ENCODE results near the gene KL. TPM values are rescaled to one million over a fixed set of nuclear protein-coding genes. Genes with fewer than 3 reads are reported as not detected.
A peak's percentile ranks its signal among the peaks of the same experiment; 100 is the strongest.

Gene KL
- total and polyA plus RNA-seq, 9 donors: 1.9 to 4.2 (median 2.5) TPM

DNA sequence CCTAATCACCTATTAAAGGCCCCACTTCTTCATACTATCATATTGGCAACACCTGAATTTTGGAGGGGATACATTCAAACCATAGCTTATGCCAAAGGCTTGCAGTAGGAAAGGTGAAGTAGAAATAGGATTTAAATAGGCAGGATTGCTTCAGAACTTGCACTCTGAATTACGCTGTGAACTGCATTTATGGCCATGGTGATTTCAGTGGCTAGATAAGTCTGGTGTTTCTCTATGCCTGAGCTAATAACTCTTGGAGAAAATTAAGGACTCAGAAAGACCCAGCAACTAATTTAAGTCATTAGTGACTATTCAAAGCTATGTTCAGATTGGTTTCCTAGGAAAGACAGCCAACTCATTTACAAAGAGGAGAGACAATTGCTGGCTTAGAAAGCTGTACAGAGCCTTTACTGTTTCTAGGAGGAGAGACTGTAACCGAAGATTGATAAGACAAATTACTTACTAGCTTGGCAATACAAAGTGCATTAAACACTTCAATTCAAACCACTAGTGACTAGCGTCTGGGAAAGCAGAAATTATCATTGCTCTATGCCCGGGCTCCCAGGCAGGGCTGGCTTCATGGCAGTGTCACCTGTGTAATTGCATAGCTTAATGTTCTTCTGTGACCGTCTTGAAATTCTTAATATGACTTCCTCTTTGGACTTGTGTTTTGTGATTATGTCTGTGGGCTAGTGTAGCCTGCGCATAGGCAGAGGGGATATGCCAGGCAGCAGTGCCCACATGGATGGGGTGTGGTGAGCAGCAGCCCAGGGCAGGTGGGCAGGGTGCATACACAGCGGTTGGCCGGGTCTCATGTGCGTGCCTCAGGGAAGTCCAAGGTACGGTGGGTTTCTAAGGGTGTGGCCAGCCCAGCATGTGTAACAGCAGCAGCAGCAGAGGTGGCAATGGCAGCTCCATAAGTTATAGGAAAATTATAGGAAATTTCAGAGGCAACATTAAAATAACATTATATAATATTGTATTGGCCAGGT is 60.1 kb downstream of the KL start:
- 92% methylated on average over 8 of the region's 10 CpGs for WGBS (ENCODE audit: insufficient coverage)
- Histone ChIP-seq H3K27ac (ENCODE audit: low read length) (no peak overlapping the region), H3K4me3 (ENCODE audit: low read length) (no peak overlapping the region), H3K36me3 (ENCODE audit: control insufficient read depth, insufficient read depth, low read length) (no peaks in the 10 kb centered on the region), H3K9me3 (replicated peaks; ENCODE audit: control insufficient read depth, low read depth, low read length) (no peaks in the 10 kb centered on the region), H3K27me3 (ENCODE audit: control insufficient read depth, insufficient read depth, low read length) (no peaks in the 10 kb centered on the region), H3K4me1 (ENCODE audit: control insufficient read depth, insufficient read depth, low read length) (no peaks in the 10 kb centered on the region)
- no peak for DNase-seq

DNA sequence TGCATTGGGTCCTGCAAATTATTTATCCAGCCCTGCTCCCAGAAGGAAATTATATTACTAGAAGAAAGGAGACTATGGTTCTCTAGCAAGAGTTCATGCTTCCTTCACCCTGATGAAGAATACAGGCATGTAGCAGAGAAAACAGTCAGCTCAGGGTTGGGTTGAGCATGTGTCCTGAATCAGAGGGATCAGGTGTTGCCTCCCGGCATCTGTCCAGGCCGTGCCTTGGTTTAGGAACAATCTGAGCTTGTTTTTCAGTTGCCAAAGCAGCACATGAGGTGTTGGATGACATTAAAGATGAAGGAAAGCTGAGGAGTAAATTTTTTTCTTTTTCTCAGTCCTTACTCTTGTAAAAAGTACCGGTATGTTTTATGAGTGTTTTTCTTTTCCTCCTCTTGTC is 62.0 kb downstream of the KL start:
- Histone ChIP-seq H3K27ac (ENCODE audit: low read length) (no peak overlapping the region), H3K36me3 (ENCODE audit: control insufficient read depth, insufficient read depth, low read length) (no peaks in the 10 kb centered on the region), H3K4me1 (ENCODE audit: control insufficient read depth, insufficient read depth, low read length) (no peaks in the 10 kb centered on the region), H3K27me3 (ENCODE audit: control insufficient read depth, insufficient read depth, low read length) (no peaks in the 10 kb centered on the region), H3K4me3 (ENCODE audit: low read length) (no peak overlapping the region), H3K9me3 (replicated peaks; ENCODE audit: control insufficient read depth, low read depth, low read length) (no peaks in the 10 kb centered on the region)
- DNase-seq: peak; percentile 68
- 67% methylated on average over 1 of the region's 3 CpGs for WGBS (ENCODE audit: insufficient coverage)

DNA sequence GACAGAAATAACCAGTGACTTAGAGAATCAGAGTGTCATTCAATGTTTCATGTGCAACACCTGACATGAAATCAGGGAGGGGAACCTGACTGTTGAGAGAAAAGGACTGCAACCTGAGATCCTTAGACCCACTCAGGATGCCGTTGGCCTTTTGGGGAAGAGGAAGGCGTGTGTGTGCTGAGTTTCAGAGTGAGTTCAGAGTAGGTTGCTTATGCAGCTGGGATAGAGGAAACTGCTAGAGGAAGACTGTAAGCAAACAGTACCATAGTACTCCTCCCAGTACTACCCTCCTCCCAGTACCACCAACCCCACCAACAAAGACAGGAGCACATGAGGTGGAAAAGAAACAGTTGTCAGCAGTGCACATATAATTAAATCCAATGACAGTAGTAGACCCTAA is 63.7 kb downstream of the KL start:
- Histone ChIP-seq H3K9me3 (replicated peaks; ENCODE audit: control insufficient read depth, low read depth, low read length) (no peaks in the 10 kb centered on the region), H3K27ac (ENCODE audit: low read length) (no peak overlapping the region), H3K27me3 (ENCODE audit: control insufficient read depth, insufficient read depth, low read length) (no peaks in the 10 kb centered on the region), H3K4me3 (ENCODE audit: low read length) (no peak overlapping the region), H3K4me1 (ENCODE audit: control insufficient read depth, insufficient read depth, low read length) (no peaks in the 10 kb centered on the region), H3K36me3 (ENCODE audit: control insufficient read depth, insufficient read depth, low read length) (no peaks in the 10 kb centered on the region)
- WGBS (ENCODE audit: insufficient coverage): no CpG with 5 or more reads among the region's 2 CpGs
- DNase-seq: peak; percentile 44

DNA sequence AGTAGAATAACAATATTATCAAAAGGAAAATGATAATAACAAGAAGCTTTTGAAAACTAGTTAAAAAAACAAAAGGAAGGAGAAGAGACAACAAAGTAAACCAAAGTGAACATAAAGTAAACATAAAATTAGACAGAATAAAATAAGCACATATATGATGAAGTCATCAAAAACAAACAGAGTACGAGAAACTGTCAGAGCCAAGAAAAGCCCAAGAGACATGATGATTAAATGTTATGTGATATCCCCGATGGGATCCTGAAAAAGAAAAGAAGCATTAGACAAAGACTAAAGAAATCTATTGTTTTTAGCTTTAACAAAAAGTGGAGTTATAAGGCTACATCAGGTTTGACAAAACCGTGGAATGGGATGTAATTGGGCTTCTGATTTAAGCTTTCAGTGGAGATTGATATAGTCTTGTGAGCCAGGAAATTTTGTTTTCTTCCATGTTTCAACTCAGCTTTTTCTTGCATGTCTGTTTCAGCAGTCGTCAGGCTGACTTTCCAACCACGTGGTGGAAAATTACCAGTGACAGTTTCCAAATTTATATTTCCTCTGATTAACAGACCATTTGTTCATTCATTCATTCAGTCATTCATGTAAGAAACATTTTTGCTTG is 64.9 kb downstream of the KL start:
- no peak overlapping the region for H3K4me3 ChIP-seq (ENCODE audit: low read length)
- H3K27ac ChIP-seq (ENCODE audit: low read length): no peak overlapping the region
- peak; percentile 84 for DNase-seq
- no peaks in the 10 kb centered on the region for H3K36me3 ChIP-seq (ENCODE audit: control insufficient read depth, insufficient read depth, low read length)
- 5% methylated on average over 3 of the region's 5 CpGs for WGBS (ENCODE audit: insufficient coverage)
- H3K27me3 ChIP-seq (ENCODE audit: control insufficient read depth, insufficient read depth, low read length): no peaks in the 10 kb centered on the region
- no peaks in the 10 kb centered on the region for H3K4me1 ChIP-seq (ENCODE audit: control insufficient read depth, insufficient read depth, low read length)
- no peaks in the 10 kb centered on the region for H3K9me3 ChIP-seq (replicated peaks; ENCODE audit: control insufficient read depth, low read depth, low read length)

DNA sequence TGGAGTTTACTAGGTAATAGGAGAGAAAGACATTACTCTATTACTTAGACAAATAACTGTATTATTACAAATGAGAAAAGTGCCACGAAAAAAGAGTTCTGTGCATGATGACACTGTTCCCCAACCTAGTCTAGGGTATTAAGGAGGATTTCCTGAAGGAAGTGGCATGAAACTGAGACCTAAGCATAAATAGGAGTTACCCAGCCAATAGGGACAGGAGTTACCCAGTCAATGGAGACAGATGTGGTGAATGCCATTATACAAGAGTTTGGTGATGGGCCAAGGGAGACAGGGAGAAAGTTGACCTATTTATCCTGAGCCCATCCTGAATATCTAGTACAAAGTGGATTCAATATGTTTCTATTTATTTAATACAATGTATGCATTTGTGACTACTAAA is 65.4 kb downstream of the KL start:
- Histone ChIP-seq H3K27me3 (ENCODE audit: control insufficient read depth, insufficient read depth, low read length) (no peaks in the 10 kb centered on the region), H3K36me3 (ENCODE audit: control insufficient read depth, insufficient read depth, low read length) (no peaks in the 10 kb centered on the region), H3K4me1 (ENCODE audit: control insufficient read depth, insufficient read depth, low read length) (no peaks in the 10 kb centered on the region), H3K9me3 (replicated peaks; ENCODE audit: control insufficient read depth, low read depth, low read length) (no peaks in the 10 kb centered on the region), H3K4me3 (ENCODE audit: low read length) (no peak overlapping the region), H3K27ac (ENCODE audit: low read length) (no peak overlapping the region)
- no peak for DNase-seq
- no CpG with 5 or more reads among the region's 1 CpG for WGBS (ENCODE audit: insufficient coverage)

DNA sequence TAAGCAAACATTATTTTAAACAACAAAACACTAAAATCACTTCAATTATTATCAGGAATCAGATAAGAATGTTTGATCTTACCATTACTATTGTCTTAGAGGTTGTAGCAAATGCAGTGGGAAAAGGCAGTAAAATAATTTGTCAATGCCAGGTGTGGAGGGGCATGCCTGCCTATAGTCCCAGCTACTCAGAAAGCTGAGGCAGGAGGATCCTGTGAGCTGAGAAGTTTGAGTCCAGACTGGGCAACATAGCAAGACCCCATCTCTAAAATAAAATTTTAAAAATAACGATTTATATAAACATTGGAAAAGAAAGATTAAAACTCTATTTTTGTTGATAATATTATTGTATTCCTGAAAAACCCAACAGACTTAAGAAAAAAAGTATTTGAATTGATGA is 66.8 kb downstream of the KL start:
- H3K36me3 ChIP-seq (ENCODE audit: control insufficient read depth, insufficient read depth, low read length): no peaks in the 10 kb centered on the region
- no peak overlapping the region for H3K4me3 ChIP-seq (ENCODE audit: low read length)
- H3K27me3 ChIP-seq (ENCODE audit: control insufficient read depth, insufficient read depth, low read length): no peaks in the 10 kb centered on the region
- no peaks in the 10 kb centered on the region for H3K9me3 ChIP-seq (replicated peaks; ENCODE audit: control insufficient read depth, low read depth, low read length)
- DNase-seq: no peak
- no CpG with 5 or more reads among the region's 1 CpG for WGBS (ENCODE audit: insufficient coverage)
- H3K27ac ChIP-seq (ENCODE audit: low read length): no peak overlapping the region
- H3K4me1 ChIP-seq (ENCODE audit: control insufficient read depth, insufficient read depth, low read length): no peaks in the 10 kb centered on the region

DNA sequence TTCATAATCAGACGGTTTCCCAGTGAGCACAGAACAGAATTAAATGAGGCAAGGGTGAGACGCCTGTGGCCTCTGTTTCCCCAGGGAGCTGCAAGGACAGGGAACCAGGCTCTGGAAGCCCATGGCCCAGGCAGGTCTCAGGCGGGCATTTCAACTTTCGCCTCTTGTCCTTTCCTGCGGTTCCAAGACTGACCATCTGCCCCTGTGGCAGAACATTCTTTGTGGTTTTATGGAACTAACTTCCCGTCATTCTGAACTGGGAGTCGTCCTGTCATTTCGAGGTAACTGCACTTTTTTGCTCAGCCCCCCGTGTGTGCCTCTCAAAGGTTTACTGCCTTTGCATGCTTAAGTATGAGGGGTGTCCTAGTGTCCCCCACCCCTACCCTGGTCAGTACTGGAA is 70.9 kb downstream of the KL start:
- 76% methylated on average over 5 of the region's 9 CpGs for WGBS (ENCODE audit: insufficient coverage)
- no peaks in the 10 kb centered on the region for H3K27me3 ChIP-seq (ENCODE audit: control insufficient read depth, insufficient read depth, low read length)
- H3K4me3 ChIP-seq (ENCODE audit: low read length): no peak overlapping the region
- H3K4me1 ChIP-seq (ENCODE audit: control insufficient read depth, insufficient read depth, low read length): no peaks in the 10 kb centered on the region
- H3K27ac ChIP-seq (ENCODE audit: low read length): no peak overlapping the region
- no peak for DNase-seq
- H3K36me3 ChIP-seq (ENCODE audit: control insufficient read depth, insufficient read depth, low read length): no peaks in the 10 kb centered on the region
- no peaks in the 10 kb centered on the region for H3K9me3 ChIP-seq (replicated peaks; ENCODE audit: control insufficient read depth, low read depth, low read length)

DNA sequence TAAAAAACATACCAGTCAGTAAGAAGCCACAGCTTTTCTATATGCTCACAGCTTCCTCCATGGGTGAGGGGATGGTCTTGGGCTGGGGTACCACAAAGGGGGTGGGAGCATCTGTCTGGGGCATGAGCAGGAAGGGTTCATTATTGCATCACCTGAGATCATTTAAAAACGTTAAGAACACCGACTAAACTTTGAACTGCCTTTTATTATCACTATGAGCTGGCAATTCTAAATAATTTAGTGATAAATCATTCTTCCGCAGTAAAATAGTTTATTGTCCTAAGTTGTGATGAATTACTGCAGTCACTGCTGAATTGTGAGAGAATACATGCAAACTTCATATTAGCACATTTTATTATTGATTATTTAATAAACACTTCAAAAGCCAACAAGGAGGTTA is 71.6 kb downstream of the KL start:
- WGBS (ENCODE audit: insufficient coverage): no CpG with 5 or more reads among the region's 3 CpGs
- H3K4me1 ChIP-seq (ENCODE audit: control insufficient read depth, insufficient read depth, low read length): no peaks in the 10 kb centered on the region
- H3K36me3 ChIP-seq (ENCODE audit: control insufficient read depth, insufficient read depth, low read length): no peaks in the 10 kb centered on the region
- H3K27me3 ChIP-seq (ENCODE audit: control insufficient read depth, insufficient read depth, low read length): no peaks in the 10 kb centered on the region
- no peak for DNase-seq
- H3K9me3 ChIP-seq (replicated peaks; ENCODE audit: control insufficient read depth, low read depth, low read length): no peaks in the 10 kb centered on the region
- H3K27ac ChIP-seq (ENCODE audit: low read length): no peak overlapping the region
- no peak overlapping the region for H3K4me3 ChIP-seq (ENCODE audit: low read length)

DNA sequence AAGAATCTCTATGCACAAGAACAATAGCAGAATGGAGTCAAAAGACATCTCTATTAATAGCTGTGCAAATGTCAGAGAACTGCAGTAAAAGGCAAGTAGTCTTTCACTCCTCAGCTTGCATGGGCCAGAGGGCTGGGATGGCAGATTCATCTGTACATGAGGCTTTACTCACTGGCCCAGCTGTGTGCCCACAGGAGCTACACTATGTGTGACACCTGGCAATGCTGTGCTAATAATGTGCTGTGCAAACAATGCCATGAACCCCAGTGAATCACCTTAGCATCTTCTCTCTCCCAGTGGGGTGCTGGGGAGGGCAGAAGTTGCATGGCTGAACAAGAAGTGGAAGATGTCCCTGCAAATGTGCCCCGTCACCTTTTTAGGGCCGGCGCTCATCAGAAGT is 73.1 kb downstream of the KL start:
- Histone ChIP-seq H3K36me3 (ENCODE audit: control insufficient read depth, insufficient read depth, low read length) (no peaks in the 10 kb centered on the region), H3K4me3 (ENCODE audit: low read length) (no peak overlapping the region), H3K9me3 (replicated peaks; ENCODE audit: control insufficient read depth, low read depth, low read length) (no peaks in the 10 kb centered on the region), H3K27ac (ENCODE audit: low read length) (no peak overlapping the region), H3K4me1 (ENCODE audit: control insufficient read depth, insufficient read depth, low read length) (no peaks in the 10 kb centered on the region), H3K27me3 (ENCODE audit: control insufficient read depth, insufficient read depth, low read length) (no peaks in the 10 kb centered on the region)
- DNase-seq: no peak
- 100% methylated on average over 1 of the region's 3 CpGs for WGBS (ENCODE audit: insufficient coverage)

DNA sequence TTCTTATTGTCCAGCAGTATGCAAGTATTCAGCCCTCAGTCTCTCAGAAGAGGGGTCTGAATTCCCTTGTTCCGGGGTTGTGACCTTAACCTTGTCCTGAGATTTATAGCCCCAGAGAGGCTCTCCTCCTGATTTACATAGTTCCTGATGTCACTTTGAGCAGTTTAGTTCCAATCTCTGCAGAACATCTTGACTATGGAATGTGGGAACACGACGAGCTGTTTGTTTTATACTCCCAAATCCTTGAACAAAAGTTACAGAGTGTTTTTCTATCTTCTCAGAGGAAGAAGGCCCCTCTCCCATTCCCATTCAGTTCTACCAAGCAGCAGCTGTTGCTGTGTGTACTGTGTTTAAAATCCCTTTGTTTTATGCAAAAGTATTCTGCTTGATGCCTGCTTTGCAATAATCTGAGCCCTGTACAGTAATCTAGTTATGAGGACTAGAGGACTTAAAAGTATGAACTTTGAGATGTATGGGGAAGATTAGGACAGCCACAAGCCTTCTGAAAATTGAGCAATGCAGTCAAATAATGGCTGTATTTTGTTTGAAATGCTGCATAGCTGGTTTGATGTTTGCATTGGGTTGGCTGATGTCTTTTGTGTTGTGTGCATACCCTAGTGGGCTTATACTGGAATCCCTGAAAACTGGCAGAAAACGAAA is 74.7 kb downstream of the KL start:
- Histone ChIP-seq H3K4me3 (ENCODE audit: low read length) (no peak overlapping the region), H3K36me3 (ENCODE audit: control insufficient read depth, insufficient read depth, low read length) (no peaks in the 10 kb centered on the region), H3K4me1 (ENCODE audit: control insufficient read depth, insufficient read depth, low read length) (no peaks in the 10 kb centered on the region), H3K9me3 (replicated peaks; ENCODE audit: control insufficient read depth, low read depth, low read length) (no peaks in the 10 kb centered on the region), H3K27me3 (ENCODE audit: control insufficient read depth, insufficient read depth, low read length) (no peaks in the 10 kb centered on the region), H3K27ac (ENCODE audit: low read length) (no peak overlapping the region)
- no CpG with 5 or more reads among the region's 4 CpGs for whole genome bisulfite sequencing (ENCODE audit: insufficient coverage)
- DNase-seq: peak; percentile 28
